ENCODE data around the gene SLC23A2.
A peak's percentile ranks its signal among the peaks of the same experiment; 100 is the strongest.

Gene SLC23A2

GRCh38 chr20:4820806-4821518 lies 180.3 kb downstream of the SLC23A2 start:
- DNase-seq: peak in 50 of 58 donors; percentile 10 to 86 (median 58)

- DNase-seq: no peak
Measured at GRCh38 chr20:4819901-4820300, 181.4 kb downstream of the SLC23A2 start.

- no peak for DNase-seq
Measured at GRCh38 chr20:4817230-4817671, 184.1 kb downstream of the SLC23A2 start.

- DNase-seq: no peak
Measured at GRCh38 chr20:4815628-4816027, 185.7 kb downstream of the SLC23A2 start.

- DNase-seq: peak in 11 of 58 donors; percentile 10 to 34 (median 16)
Measured at GRCh38 chr20:4814696-4815252, 186.5 kb downstream of the SLC23A2 start.

GRCh38 chr20:4813863-4814695 lies 187.2 kb downstream of the SLC23A2 start:
- DNase-seq: peak in 4 of 58 donors; percentile 19 to 33 (median 32)

- DNase-seq: peak in 9 of 58 donors; percentile 13 to 41 (median 19)
Measured at GRCh38 chr20:4813076-4813862, 188.0 kb downstream of the SLC23A2 start.

GRCh38 chr20:4812641-4813075 lies 188.7 kb downstream of the SLC23A2 start:
- DNase-seq: peak in 4 of 58 donors; percentile 17 to 31 (median 20)

- DNase-seq: no peak
Measured at GRCh38 chr20:4812216-4812615, 189.1 kb downstream of the SLC23A2 start.

- peak in 25 of 58 donors; percentile 16 to 60 (median 32) for DNase-seq
Measured at GRCh38 chr20:4811661-4812181, 189.6 kb downstream of the SLC23A2 start.

GRCh38 chr20:4811257-4811656 lies 190.1 kb downstream of the SLC23A2 start:
- DNase-seq: no peak

- DNase-seq: no peak
Measured at GRCh38 chr20:4810426-4811019, 190.8 kb downstream of the SLC23A2 start.

- DNase-seq: no peak
Measured at GRCh38 chr20:4809707-4810106, 191.6 kb downstream of the SLC23A2 start.

- DNase-seq: no peak
Measured at GRCh38 chr20:4808872-4809271, 192.4 kb downstream of the SLC23A2 start.

GRCh38 chr20:4805663-4806449 lies 195.5 kb downstream of the SLC23A2 start:
- DNase-seq: no peak

GRCh38 chr20:4802527-4802926 lies 198.8 kb downstream of the SLC23A2 start:
- DNase-seq: no peak
